ENCODE measurements around the gene ZNF687. TPM values are rescaled to one million over a fixed set of nuclear protein-coding genes. Genes with fewer than 3 reads are reported as not detected.
A peak's percentile ranks its signal among the peaks of the same experiment; 100 is the strongest.

ZNF687 gene
- total RNA-seq, 1 donor = 16.4 TPM

- no peak overlapping the region for H3K4me3 ChIP-seq (ENCODE audit: low read depth, low read length)
- no peak for TF ChIP-seq CTCF (IDR thresholded peaks at IDR 0.05; ENCODE audit: insufficient read depth, low read depth, low read length)
- no peak for DNase-seq (ENCODE audit: low read depth)
These were observed 12.8 kb downstream of the ZNF687 start for GRCh38 chr1:151294742-151295462.

GRCh38 chr1:151309811-151310323 lies 27.8 kb downstream of the ZNF687 start:
- no peak for TF ChIP-seq CTCF (IDR thresholded peaks at IDR 0.05; ENCODE audit: insufficient read depth, low read depth, low read length)
- no peak overlapping the region for H3K4me3 ChIP-seq (ENCODE audit: low read depth, low read length)
- DNase-seq (ENCODE audit: low read depth) = peak; percentile 90

GRCh38 chr1:151311011-151311410 lies 28.9 kb downstream of the ZNF687 start:
- peak; percentile 27 for DNase-seq (ENCODE audit: low read depth)
- H3K4me3 ChIP-seq (ENCODE audit: low read depth, low read length) = no peak overlapping the region
- no peak for TF ChIP-seq CTCF (IDR thresholded peaks at IDR 0.05; ENCODE audit: insufficient read depth, low read depth, low read length)

DNA sequence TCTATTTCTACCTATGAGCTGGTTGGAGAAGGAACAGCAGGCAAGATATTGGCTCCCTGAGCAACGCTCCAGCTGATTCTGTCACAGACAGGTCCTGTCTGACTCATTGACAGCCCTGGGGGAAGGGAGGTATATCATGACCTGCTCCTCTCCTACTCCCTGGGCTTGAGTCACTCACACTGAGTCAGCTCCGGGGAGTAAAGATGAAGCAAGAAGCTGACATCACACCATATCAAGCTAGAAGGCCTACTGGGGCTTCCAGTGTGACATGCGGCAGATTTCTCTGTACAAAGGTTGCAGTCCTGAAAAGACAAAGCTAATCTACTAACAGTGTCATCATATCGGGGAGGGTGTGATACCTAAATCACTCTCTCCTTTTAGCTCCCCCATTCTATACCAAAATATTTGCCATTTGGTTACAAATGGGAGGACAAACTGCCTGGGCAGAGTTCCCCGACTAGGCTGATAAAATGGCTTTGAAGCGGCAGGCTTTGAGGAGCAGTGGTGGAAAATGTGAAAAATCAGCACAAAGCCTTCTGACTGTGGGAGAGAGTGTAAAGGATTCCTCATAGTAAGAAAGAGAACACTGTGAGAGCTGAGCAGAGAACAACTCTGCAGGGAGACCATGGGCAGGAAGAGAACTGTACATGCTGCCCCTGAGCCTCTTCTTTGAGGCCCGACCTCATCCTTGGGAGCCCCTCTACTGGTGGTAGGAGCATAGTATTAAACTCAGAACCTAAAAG lies 29.7 kb downstream of the ZNF687 start:
- TF ChIP-seq CTCF (IDR thresholded peaks at IDR 0.05; ENCODE audit: insufficient read depth, low read depth, low read length) = no peak
- H3K4me3 ChIP-seq (ENCODE audit: low read depth, low read length) = no peak overlapping the region
- DNase-seq (ENCODE audit: low read depth) = peak; percentile 99

GRCh38 chr1:151312411-151312810 lies 30.3 kb downstream of the ZNF687 start:
- DNase-seq (ENCODE audit: low read depth) = no peak
- TF ChIP-seq CTCF (IDR thresholded peaks at IDR 0.05; ENCODE audit: insufficient read depth, low read depth, low read length) = no peak
- no peak overlapping the region for H3K4me3 ChIP-seq (ENCODE audit: low read depth, low read length)

DNA sequence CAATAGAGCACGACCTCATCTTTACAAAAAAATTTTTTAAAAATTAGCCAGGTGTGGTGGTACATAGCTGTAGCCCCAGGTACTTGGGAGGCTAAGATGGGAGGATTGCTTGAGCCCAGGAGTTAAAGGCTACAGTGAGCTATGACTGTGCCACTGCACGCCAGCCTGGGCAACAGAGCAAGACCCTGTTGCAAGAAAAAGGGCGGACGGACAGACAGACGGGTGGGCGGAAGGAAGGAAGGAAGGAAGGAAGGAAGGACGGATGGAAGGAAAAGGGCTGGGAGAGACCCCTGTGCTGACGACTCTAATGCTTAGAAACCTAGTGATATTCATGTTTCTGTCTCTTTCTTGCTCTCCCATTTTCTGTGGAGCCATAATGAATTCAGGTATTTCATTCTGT lies 30.7 kb downstream of the ZNF687 start:
- no peak for DNase-seq (ENCODE audit: low read depth)
- TF ChIP-seq CTCF (IDR thresholded peaks at IDR 0.05; ENCODE audit: insufficient read depth, low read depth, low read length) = no peak
- no peak overlapping the region for H3K4me3 ChIP-seq (ENCODE audit: low read depth, low read length)
